Naive thymus-derived CD4-positive, alpha-beta T cell (primary cell): ENCODE measurements around the gene FRAS1. TPM values are rescaled to one million over a fixed set of nuclear protein-coding genes. Genes with fewer than 3 reads are reported as not detected.
"Not testable (repeated sequence)": the region's sequence is repeated elsewhere in the genome, so short reads cannot be mapped to it uniquely, and the experiment has no call there.

Experiments used
- ATAC-seq: fragments of 150-1000 bp; cut with Tn5 transposase; 2 replicates; pipeline ENCODE4 v1.10.0; 2021; ENCODE audit warnings: mild to moderate bottlenecking, moderate library complexity
- CTCF ChIA-PET: fragments of 350-600 bp; sonication (Branson Sonifier 250); formaldehyde crosslinking; loops from one replicate; lab custom pipeline; 2021; ENCODE audit warnings: antibody characterized with exemption; lab: Charles Lee
- POLR2A ChIA-PET: fragments of 350-600 bp; sonication (Branson Sonifier 250); formaldehyde crosslinking; loops from one replicate; lab custom pipeline; 2021; ENCODE audit warnings: antibody characterized with exemption, inconsistent platforms; lab: Charles Lee
- DNase-seq, 9 donors: peaks; one replicate each; pipeline versions ENCODE4 v3.0.0 to v3.0.0-alpha.2; 2020 to 2022; ENCODE audit warnings: mixed read lengths in 1 of 9
- H3K27ac ChIP-seq: one replicate; pipeline ENCODE4 v1.7.0; 2013; ENCODE audit warnings: mild to moderate bottlenecking, low read depth, low read length, moderate library complexity
- H3K27me3 ChIP-seq, 2 donors: one replicate each; pipeline ENCODE4 v1.7.0; 2013; ENCODE audit warnings: low read length in 2 of 2, mild to moderate bottlenecking in 2 of 2, moderate library complexity in 2 of 2; ENCODE audit not compliant: control insufficient read depth in 2 of 2, insufficient read depth in 2 of 2
- H3K36me3 ChIP-seq, 3 experiments: 1 replicate in 2 of 3; 2 replicates in 1 of 3; pipeline ENCODE4 v1.7.0; 2013; ENCODE audit warnings: low read length in 3 of 3, mild to moderate bottlenecking in 3 of 3, moderate library complexity in 1 of 3; ENCODE audit not compliant: insufficient read depth in 3 of 3, control insufficient read depth in 2 of 3
- H3K4me1 ChIP-seq, 2 donors: one replicate each; pipeline ENCODE4 v1.7.0; 2013; ENCODE audit warnings: low read length in 2 of 2, mild to moderate bottlenecking in 2 of 2, moderate library complexity in 1 of 2; ENCODE audit not compliant: control insufficient read depth in 2 of 2, insufficient read depth in 2 of 2
- H3K4me3 ChIP-seq: 2 replicates; pipeline ENCODE4 v1.7.0; 2013; ENCODE audit warnings: mild to moderate bottlenecking, low read length
- H3K9me3 ChIP-seq, 3 experiments: 1 replicate in 2 of 3; 2 replicates in 1 of 3; pipeline ENCODE4 v1.7.0; 2013; ENCODE audit warnings: low read length in 3 of 3; ENCODE audit not compliant: control insufficient read depth in 2 of 3
- H3K27ac Mint-ChIP-seq, 9 donors: one replicate each; pipeline ENCODE4 v1.8.0; 2020 to 2022; ENCODE audit warnings: mixed read lengths in 9 of 9, mild to moderate bottlenecking in 8 of 9, moderate library complexity in 5 of 9, inconsistent platforms in 2 of 9
- H3K27me3 Mint-ChIP-seq, 5 donors: one replicate each; pipeline ENCODE4 v1.8.0; 2021 to 2022; ENCODE audit warnings: mixed read lengths in 5 of 5, mild to moderate bottlenecking in 1 of 5
- H3K36me3 Mint-ChIP-seq, 5 donors: one replicate each; pipeline ENCODE4 v1.8.0; 2020 to 2022; ENCODE audit warnings: mixed read lengths in 5 of 5, mild to moderate bottlenecking in 3 of 5, inconsistent platforms in 1 of 5
- H3K4me1 Mint-ChIP-seq, 7 donors: one replicate each; pipeline ENCODE4 v1.8.0; 2020 to 2022; ENCODE audit warnings: mixed read lengths in 7 of 7, mild to moderate bottlenecking in 3 of 7, inconsistent platforms in 1 of 7
- H3K4me3 Mint-ChIP-seq, 10 donors: one replicate each; pipeline ENCODE4 v1.8.0; 2020 to 2022; ENCODE audit warnings: mild to moderate bottlenecking in 10 of 10, mixed read lengths in 10 of 10, moderate library complexity in 6 of 10, inconsistent platforms in 2 of 10
- H3K9me3 Mint-ChIP-seq, 11 donors: one replicate each; pipeline ENCODE4 v1.8.0; 2020 to 2022; ENCODE audit warnings: mixed read lengths in 11 of 11, mild to moderate bottlenecking in 4 of 11, inconsistent platforms in 1 of 11, moderate library complexity in 1 of 11
- intact Hi-C, 2 donors: fragments of 100-400 bp; cut with micrococcal nuclease; formaldehyde crosslinking; loops; one replicate each; pipeline ENCODE4 v1.15.1; 2023
- polyA plus RNA-seq, 2 donors: library from polyadenylated mRNA; unstranded; fragments of 300-500 nt; fragmentation: Illumina TruSeq; gene quantifications; one replicate each; pipeline ENCODE4 v1.2.3, GENCODE V29; 2021
- total RNA-seq, 6 experiments: library from RNA in 5 of 6; stranded (reverse) in 5 of 6; gene quantifications; 1 replicate in 5 of 6; 2 replicates in 1 of 6; pipeline ENCODE4 v1.2.3 and lab custom pipeline; 2021 to 2026

FRAS1 gene
- total and polyA plus RNA-seq, 7 experiments from 2014 or later, result 0.02 TPM; not detected in 6

DNA sequence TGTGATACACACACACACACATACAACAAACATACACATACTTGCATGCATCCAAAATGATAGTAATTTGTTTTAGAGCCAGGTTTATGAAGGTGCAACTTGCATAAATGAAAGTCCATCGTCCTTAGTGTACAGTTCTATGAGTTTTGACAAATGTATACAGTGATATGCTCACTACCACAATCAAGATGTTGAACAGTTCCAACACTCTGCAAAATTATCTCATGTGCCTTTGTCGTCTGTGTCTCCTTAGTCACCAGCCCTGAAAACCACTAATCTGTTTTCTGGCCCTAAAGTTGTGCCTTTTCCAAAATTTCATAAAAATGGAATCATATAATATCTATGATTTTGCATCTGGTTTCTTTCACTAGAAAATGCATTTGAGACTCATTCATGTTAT, 426.7 kb downstream of the FRAS1 start:
- Histone ChIP-seq H3K27ac (no peak overlapping the region), H3K36me3 (no peaks in the 10 kb centered on the region), H3K4me1 (no peaks in the 10 kb centered on the region), H3K4me3 (no peak overlapping the region), H3K27me3 (no peaks in the 10 kb centered on the region), H3K9me3 (no peaks in the 10 kb centered on the region)
- Mint-ChIP-seq H3K9me3 (peaks cover 0 to 2% (median 0%) of the 10 kb centered on the region in 11 donors), H3K27ac (no peak overlapping the region), H3K4me1 (no peaks in the 10 kb centered on the region), H3K36me3 (no peaks in the 10 kb centered on the region), H3K4me3 (no peak overlapping the region), H3K27me3 (peaks cover 0 to 19% (median 7%) of the 10 kb centered on the region in 5 donors)
- no peak for DNase-seq
- intact Hi-C loops, result no loop called here
- POLR2A ChIA-PET, result no interaction called here
- no peak for ATAC-seq
- CTCF ChIA-PET, result no interaction called here

DNA sequence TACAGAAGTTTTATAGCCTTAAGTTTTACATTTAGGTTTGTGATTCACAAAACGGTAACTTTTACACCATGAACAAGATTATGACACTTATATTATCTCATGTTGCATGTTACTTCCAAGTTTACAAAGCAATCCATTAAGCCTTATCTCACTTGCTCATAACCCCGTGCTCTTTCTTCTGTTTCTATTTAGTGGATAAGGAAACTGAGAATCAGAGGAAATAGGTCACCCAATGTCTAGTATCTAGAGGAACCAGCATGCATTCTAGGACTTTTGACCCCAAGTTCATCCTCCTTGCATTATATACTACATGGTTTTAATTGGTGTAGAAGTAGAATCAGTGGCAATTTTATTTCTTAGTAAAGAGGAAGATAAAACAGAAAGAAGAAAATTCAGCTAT, 427.5 kb downstream of the FRAS1 start:
- no peaks in the 10 kb centered on the region for H3K4me1 ChIP-seq
- no peak overlapping the region for H3K27ac Mint-ChIP-seq
- no peak for DNase-seq
- ChIA-PET CTCF (no interaction called here), POLR2A (no interaction called here)
- intact Hi-C loops, result no loop called here
- H3K27me3 Mint-ChIP-seq, result peaks cover 0 to 24% (median 8%) of the 10 kb centered on the region in 5 donors
- no peak overlapping the region for H3K4me3 Mint-ChIP-seq
- H3K9me3 ChIP-seq, result no peaks in the 10 kb centered on the region
- H3K4me3 ChIP-seq, result no peak overlapping the region
- H3K4me1 Mint-ChIP-seq, result no peaks in the 10 kb centered on the region
- no peak for ATAC-seq
- H3K27ac ChIP-seq, result no peak overlapping the region
- no peaks in the 10 kb centered on the region for H3K36me3 Mint-ChIP-seq
- no peaks in the 10 kb centered on the region for H3K36me3 ChIP-seq
- H3K27me3 ChIP-seq, result no peaks in the 10 kb centered on the region
- H3K9me3 Mint-ChIP-seq, result peaks cover 0 to 2% (median 0%) of the 10 kb centered on the region in 11 donors

DNA sequence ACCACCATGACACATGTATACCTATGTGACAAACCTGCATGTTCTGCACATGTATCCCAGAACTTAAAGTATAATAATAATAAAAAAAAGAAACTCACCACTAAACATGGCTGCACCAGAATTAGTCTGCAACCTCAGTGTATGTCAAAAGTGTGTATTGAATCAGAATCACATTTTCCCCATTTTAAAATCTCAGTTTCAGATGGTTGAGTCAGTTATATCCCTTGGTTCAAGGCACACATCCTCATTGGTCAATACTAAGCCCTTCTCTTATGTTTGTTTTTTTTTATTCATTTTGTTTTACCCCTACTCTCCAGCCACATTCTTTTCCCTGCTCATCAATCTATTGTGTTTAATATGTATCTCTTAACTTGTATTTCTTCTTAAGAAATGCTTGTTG, 436.6 kb downstream of the FRAS1 start:
- no peak overlapping the region for H3K4me3 ChIP-seq
- H3K9me3 Mint-ChIP-seq, result no peaks in the 10 kb centered on the region
- no peak overlapping the region for H3K27ac ChIP-seq
- H3K36me3 ChIP-seq, result no peaks in the 10 kb centered on the region
- H3K27ac Mint-ChIP-seq, result no peak overlapping the region
- ChIA-PET CTCF (no interaction called here), POLR2A (no interaction called here)
- H3K9me3 ChIP-seq, result no peaks in the 10 kb centered on the region
- peaks cover under 1 to 40% (median 7%) of the 10 kb centered on the region in 5 donors for H3K27me3 Mint-ChIP-seq
- H3K4me1 ChIP-seq, result no peaks in the 10 kb centered on the region
- H3K4me3 Mint-ChIP-seq, result no peak overlapping the region
- H3K4me1 Mint-ChIP-seq, result no peaks in the 10 kb centered on the region
- no peaks in the 10 kb centered on the region for H3K36me3 Mint-ChIP-seq
- DNase-seq, result no peak
- no peak for ATAC-seq
- no peaks in the 10 kb centered on the region for H3K27me3 ChIP-seq
- intact Hi-C loops, result no loop called here

DNA sequence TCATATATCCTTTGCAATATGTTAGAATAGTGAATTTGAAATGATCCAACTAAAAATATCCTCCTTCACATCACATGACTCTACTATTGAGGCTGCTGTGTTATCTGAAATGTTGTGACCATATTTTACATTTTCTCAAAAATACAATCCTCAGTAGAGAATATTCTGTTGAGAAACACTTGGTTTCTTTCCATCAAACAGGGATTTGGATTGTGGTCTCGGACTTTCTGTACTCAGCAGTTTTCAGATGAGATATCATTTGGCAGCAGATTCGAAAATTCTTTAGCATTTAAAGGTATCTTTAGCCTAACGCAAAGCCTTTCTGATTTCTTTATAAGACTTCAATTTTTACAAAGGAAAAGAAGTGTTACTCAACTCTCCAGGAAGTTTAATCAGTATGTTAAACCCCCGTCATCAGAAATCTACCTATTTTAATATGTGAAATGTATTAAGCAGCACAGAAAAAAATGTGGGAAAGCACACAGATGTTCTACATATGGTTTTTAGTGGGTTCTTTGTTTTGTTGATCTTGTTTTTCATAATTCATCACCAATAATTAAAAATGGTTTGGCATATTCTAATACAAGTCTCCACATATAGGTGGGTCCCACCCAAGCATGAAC, 439.0 kb downstream of the FRAS1 start:
- Mint-ChIP-seq H3K27ac (no peak overlapping the region), H3K36me3 (no peaks in the 10 kb centered on the region), H3K9me3 (no peaks in the 10 kb centered on the region), H3K27me3 (peaks cover 0 to 27% (median 4%) of the 10 kb centered on the region in 5 donors), H3K4me1 (no peaks in the 10 kb centered on the region), H3K4me3 (no peak overlapping the region)
- CTCF ChIA-PET, result no interaction called here
- Histone ChIP-seq H3K27ac (no peak overlapping the region), H3K4me3 (no peak overlapping the region), H3K36me3 (no peaks in the 10 kb centered on the region), H3K27me3 (no peaks in the 10 kb centered on the region), H3K9me3 (no peaks in the 10 kb centered on the region), H3K4me1 (no peaks in the 10 kb centered on the region)
- no peak for ATAC-seq
- POLR2A ChIA-PET, result no interaction called here
- intact Hi-C loops, result no loop called here
- DNase-seq, result no peak

DNA sequence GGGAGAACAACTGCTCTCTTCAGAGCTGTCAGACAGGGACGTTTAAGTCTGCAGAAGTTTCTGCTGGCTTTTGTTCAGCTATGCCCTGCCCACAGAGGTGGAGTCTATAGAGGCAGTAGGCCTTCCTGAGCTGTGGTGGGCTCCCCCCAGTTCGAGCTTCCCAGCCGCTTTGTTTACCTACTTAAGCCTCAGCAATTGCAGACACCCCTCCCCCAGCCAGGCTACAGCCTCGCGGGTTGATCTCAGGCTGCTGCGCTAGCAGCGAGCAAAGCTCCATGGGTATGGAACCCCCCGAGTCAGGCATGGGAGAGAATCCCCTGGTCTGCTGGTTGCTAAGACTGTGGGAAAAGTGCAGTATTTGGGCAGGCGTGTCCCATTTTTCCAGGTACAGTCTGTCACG, 449.1 kb downstream of the FRAS1 start:
- H3K4me1 ChIP-seq, H3K27ac Mint-ChIP-seq, H3K36me3 ChIP-seq, H3K27me3 Mint-ChIP-seq, H3K4me3 ChIP-seq, ATAC-seq, H3K36me3 Mint-ChIP-seq, H3K9me3 Mint-ChIP-seq, POLR2A ChIA-PET, DNase-seq, H3K9me3 ChIP-seq, intact Hi-C loops, CTCF ChIA-PET, H3K27ac ChIP-seq, H3K4me3 Mint-ChIP-seq, H3K4me1 Mint-ChIP-seq, H3K27me3 ChIP-seq: not testable (repeated sequence)

DNA sequence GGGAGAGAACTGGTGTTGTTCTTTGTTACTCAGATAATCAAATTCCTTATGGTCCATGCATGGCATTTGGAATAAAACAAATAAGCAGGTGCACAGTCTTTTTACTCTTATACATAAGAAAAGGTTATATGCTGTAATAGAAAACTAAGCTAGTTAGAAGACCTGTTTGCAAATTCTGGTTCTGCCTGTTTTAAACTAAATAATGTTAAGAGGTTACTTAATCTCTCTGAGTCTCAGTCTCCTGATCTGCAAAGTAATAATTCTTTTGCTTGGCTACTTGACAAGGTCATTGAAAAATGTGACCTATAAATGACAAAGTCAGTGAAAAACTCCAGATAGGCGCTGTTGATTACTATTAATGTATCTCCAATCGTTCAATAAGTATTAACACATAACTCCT, 451.9 kb downstream of the FRAS1 start:
- Mint-ChIP-seq H3K4me1 (no peaks in the 10 kb centered on the region), H3K27me3 (peaks cover 0 to 8% (median 4%) of the 10 kb centered on the region in 5 donors), H3K4me3 (no peak overlapping the region), H3K36me3 (no peaks in the 10 kb centered on the region), H3K27ac (no peak overlapping the region), H3K9me3 (no peaks in the 10 kb centered on the region)
- ChIA-PET CTCF (interaction anchor here (0.6 kb wide), 1 partner anchor 449 kb away, joined by 3 read pairs; no protein-coding TSS in a partner anchor), POLR2A (no interaction called here)
- no peaks in the 10 kb centered on the region for H3K36me3 ChIP-seq
- no peak overlapping the region for H3K27ac ChIP-seq
- H3K27me3 ChIP-seq, result no peaks in the 10 kb centered on the region
- ATAC-seq (no peak), DNase-seq (no peak)
- H3K4me1 ChIP-seq, result no peaks in the 10 kb centered on the region
- intact Hi-C loops, result no loop called here
- no peak overlapping the region for H3K4me3 ChIP-seq
- no peaks in the 10 kb centered on the region for H3K9me3 ChIP-seq

DNA sequence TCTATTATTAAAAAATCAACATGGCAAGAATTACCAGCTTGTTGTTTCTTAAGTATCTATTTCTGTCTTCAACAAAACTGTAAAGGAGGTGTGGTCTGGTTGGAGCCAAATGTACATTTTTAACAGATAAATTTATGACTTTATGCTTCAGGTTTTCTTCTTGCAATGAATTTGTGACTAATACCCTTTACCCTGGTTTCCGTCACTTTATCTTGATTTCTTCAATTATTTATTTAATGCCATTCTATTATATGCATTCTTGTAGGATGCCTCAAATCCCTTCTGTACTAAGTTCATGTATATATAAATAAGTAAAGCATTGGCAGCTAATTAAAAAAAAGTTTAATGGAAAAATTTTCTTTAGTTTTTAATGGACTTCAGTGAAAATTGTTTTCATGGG, 453.0 kb downstream of the FRAS1 start:
- no peaks in the 10 kb centered on the region for H3K9me3 ChIP-seq
- H3K27ac ChIP-seq, result no peak overlapping the region
- no peak for ATAC-seq
- no peaks in the 10 kb centered on the region for H3K9me3 Mint-ChIP-seq
- H3K4me3 ChIP-seq, result no peak overlapping the region
- H3K4me1 Mint-ChIP-seq, result no peaks in the 10 kb centered on the region
- H3K27me3 ChIP-seq, result no peaks in the 10 kb centered on the region
- DNase-seq, result no peak
- ChIA-PET CTCF (no interaction called here), POLR2A (no interaction called here)
- H3K4me3 Mint-ChIP-seq, result no peak overlapping the region
- no peaks in the 10 kb centered on the region for H3K4me1 ChIP-seq
- no peaks in the 10 kb centered on the region for H3K36me3 ChIP-seq
- intact Hi-C loops, result loop anchor here (10.0 kb wide), 1 partner anchor 355 kb away; no protein-coding TSS in a partner anchor
- no peak overlapping the region for H3K27ac Mint-ChIP-seq
- peaks cover 0 to 8% (median 4%) of the 10 kb centered on the region in 5 donors for H3K27me3 Mint-ChIP-seq
- no peaks in the 10 kb centered on the region for H3K36me3 Mint-ChIP-seq
